NCI-H187 treated with DMSO at 0.1 percent for 48 hours (cell line): ENCODE results near the gene MPC2.
"Not testable (repeated sequence)": the region's sequence is repeated elsewhere in the genome, so short reads cannot be mapped to it uniquely, and the experiment has no call there.

Source experiments
- DNase-seq: peaks from one replicate; lab custom pipeline; 2025; lab: John Stamatoyannopoulos, UW

The MPC2 gene

DNA sequence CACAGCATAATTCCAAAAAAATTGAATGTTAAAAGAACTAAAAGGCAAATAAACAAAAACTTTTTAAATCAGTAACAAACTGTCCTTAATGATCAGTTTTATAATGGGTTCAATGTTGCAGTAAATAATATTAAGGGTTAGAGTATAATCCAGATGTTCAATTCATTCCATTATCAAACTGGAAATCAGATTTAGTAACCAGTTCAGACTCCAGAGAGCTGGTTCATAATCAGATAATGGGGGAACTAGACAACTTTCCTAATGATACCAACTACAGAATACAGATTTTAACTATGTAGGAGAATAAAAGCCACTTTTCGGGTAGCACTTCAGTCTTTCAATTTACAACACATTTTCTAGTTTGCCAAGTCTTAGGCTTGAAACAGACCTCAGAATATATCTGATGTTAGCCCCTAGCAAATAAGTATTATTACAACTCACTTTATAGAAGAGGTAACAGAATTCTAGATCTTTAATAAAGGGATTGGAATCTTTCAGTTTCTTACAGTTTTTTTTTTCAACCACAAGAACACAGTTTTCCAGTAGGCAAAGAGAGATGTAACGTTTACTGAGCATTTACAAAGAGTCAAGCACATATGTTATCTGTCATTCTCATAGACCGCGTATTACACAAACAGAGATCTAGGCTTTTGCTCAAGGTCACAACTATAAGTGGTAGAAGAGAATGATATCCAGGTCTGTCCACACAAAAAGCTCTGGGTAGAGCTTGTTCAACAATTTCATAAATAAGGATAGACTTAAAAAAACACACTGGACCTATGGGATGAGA lies 2.3 kb downstream of the MPC2 start:
- no peak for DNase-seq

DNA sequence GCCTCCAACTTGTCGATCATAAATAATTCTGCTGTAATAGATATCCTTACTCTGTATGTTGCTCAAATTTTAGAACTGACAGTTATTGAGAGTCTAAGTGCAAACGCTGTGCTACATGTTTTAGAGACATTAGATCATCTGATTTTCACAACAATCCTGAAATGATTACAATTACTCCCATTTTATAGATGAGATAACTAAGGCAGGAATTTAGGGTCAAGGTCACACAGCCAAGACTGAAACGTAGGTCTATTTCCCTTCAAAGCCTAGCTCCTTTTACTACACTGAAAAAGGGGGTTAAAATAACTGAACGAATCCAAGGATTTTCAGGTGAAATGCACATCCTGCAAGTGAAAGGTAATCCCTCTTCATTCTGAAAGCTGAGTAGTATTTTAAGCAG lies 3.1 kb downstream of the MPC2 start:
- DNase-seq: no peak

DNA sequence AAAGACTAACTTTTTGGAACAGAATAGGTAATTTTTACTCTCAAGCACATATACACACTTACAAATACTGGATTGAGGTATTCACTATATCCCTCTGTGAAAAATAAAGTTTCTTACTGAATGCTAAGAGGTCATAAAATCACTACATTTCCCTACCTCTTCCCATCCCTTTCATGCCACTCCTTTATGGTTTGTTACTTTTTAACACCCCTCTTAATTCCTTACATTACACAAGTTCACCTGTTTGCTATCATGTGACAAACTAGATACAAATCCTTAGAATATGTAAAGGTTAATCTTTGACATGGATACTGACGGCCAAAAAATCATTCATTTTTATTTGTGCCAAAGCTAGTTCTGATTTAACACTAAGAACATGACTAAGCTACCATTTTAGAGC lies 7.1 kb downstream of the MPC2 start:
- no peak for DNase-seq

DNA sequence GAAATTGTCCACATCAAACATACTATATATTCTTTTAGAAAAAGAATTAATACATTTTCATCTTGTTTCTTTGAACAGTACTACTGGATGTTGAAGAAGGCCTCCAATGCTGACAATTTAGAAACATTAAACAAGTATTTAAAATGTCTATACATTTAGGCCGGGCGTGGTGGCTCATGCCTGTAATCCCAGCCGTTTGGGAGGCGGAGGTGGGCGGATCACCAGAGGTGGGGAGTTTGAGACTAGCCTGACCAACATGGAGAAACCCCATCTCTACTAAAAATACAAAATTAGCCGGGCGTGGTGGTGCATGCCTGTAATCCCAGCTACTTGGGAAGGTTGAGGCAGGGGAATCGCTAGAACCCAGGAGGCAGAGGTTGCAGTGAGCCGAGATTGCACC lies 8.0 kb downstream of the MPC2 start:
- not testable (repeated sequence) for DNase-seq

DNA sequence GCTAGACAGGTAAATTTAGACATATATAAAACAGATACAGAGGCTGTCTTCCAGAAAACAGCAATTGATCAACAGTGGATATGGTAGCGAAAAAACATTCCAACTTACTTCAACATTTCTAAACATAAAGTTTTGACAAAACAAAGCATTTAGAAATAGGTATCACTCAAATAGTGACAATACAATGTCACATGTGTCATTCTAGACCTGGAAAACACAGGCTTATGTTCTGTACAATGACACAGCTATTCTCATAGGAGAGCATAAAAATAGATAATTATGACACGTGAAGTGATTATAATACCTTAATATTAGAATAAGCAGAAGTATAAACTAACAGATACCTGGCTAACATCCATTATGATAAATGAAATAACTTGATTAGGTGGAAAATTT lies 8.4 kb downstream of the MPC2 start:
- no peak for DNase-seq

DNA sequence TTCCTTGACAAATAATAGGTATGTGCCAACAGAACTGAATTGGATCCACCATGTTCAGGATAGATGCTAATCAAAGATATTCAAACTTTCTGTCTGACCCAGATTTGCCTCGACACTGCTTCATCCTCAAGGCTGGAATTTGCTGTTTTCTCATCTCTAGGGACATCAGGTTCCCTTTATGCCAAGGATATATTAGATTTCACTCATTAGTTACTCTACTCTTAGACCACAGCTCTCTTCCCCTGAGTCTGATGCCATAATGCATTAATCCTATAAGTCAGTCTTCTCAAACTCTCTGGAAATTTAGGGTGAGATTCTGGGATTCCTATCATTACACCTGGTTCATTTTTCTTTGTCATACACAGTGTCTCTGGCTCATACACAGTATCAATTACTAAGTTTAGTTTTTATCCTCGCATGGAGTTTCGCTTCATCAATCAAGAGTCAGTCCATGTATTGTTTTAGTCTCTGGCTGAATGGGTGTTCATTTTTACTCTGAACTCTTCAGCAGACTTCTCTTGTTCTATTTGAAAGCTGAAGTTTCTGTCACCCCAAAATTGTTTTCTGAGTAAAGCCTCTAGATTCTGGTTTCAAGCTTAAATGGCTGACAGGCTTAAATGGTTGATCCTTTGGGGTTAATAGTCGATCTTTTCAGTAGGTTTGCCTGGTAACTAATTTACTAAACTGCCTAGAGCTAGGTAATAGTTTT lies 9.7 kb downstream of the MPC2 start:
- DNase-seq: no peak

DNA sequence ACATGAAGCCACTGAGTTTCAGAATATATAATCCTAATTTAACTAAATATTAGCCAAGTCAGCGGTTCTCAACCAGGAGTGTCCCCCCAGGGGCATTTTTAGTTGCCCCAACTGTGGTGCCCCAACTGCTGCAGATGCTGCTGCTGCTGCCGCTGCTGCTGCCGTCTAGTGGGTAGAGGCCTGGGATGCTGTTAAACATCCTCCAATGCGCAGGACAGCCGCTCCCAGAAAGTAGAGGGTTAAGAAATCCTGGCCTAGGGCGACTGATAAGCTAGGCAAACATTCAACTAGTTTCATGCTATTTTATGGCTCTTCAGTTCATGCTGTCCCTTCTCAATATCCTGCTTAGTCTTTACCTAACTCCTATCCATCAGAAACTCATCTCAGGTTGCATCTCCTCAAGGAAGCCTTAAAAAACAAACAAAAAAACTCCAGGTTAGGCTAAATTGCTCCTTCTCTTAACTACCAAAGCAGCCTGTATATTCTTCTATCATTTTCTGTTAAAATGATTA lies 10.3 kb downstream of the MPC2 start:
- no peak for DNase-seq

DNA sequence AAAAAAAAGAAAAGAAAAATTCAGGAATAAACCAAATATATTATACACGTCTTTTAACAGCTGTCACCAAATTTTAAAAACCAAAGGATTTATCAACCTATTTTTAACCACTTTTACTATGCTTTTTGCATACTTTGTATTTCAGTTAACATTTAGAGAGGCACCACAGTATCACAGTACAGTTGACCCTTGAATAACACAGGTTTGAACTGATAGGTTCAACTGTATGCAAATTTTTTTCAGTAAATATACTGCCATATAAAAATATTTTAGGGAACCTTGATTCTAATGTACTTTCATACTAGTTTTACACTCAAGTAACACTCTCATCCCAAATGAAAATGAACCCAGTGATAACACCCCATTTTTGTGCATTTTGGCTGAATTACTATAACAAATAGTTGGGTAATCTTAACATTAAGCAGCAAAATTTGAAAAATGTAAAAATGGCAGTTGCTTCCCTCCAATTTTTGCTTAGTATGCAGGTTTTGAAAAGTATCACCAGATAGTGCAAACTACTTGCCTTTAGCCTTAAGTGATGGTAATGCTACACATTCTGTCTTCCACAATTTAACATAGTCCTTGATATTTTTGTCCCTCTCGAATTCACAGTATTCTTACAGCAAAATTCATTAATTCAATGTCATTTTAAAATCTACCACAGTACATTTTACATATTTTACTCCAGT lies 12.2 kb downstream of the MPC2 start:
- DNase-seq: no peak

DNA sequence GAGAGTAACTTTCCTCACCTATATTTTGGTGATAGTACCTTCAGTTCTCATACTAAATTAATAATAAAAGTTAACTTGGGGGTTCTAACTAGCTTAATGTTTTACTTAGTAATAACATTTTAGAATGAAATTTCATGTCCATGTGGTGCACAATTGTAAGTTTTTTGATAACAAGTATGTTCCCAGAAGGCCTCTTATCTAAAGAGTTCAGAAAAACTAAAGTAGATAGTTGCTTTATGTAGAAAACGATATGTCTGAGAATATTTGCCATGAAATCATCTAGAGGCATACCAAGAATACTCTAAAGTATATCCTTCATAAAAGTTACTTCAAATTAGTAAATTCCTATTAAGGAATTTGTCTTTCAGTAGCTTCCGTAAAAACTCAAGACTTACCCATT lies 12.8 kb downstream of the MPC2 start:
- DNase-seq: no peak

DNA sequence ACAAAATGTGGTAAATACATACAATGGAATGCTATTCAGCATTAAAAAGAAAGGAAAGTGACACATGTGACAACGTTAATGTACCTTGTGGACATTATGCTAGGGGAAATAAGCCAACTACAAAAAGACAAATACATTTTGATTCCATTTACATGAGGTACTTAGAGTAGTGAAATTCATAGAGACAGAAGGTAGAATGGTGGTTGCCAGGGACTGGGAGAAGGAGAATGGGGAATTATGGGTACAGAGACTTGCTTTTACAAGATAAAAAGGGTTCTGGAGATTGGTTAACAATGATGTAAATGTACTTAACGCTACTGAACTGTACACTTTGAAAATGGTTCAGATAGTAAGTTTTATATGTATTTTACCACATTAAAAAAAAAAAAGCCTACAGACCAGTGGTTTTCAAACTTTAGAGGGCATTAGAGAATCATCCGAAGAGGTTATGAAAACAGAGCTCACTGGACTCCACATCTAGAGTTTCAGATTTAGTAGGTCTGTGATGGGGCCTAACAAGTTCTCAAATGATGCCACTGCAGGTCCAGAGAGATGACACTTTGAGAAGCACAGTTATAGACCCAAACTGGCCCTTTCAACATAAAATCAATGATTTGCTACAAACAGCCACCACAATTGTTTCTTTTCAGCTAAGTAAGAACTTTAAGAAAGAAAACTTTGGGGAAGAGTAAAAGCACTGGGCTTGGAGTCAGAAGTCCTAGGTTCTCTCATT lies 13.4 kb downstream of the MPC2 start:
- DNase-seq: no peak

DNA sequence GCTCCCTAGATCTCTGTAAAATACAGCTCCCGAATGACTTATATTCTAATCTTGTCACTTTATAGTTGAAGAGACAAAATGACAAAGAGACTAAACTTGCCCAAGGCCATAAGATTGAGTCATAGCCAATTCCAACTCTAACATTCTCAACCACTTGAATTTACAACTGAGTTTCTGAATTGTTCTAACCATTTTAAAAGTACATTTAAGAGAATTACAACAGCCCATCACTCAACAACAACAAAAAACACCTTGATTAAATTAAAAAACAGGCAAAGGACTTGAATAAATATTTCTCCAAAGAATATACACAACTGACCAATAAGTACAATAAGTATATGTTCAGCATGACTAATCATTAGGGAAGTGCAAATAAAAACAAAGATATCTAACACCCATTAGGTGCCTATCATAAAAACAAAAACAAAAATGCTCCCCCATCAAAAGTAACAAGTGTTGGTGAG lies 14.2 kb downstream of the MPC2 start:
- no peak for DNase-seq

DNA sequence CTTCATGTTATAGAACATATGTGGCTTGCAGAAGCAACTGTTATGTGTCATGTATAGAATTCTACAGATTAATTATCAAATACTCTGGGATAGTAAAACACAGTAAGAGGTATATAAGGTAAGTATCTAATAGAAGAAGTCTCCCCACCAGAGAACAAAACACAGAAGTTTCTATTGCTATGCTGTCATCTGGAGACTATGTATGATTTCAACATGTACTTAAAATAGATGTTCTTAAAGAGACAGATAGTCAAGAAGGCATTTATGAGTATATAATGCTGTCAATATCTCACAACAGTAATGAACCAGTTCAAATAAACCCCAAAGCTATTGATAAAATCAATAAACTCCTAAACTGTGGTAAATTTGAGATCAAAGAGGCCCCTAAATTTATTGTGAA lies 14.8 kb downstream of the MPC2 start:
- DNase-seq: no peak

DNA sequence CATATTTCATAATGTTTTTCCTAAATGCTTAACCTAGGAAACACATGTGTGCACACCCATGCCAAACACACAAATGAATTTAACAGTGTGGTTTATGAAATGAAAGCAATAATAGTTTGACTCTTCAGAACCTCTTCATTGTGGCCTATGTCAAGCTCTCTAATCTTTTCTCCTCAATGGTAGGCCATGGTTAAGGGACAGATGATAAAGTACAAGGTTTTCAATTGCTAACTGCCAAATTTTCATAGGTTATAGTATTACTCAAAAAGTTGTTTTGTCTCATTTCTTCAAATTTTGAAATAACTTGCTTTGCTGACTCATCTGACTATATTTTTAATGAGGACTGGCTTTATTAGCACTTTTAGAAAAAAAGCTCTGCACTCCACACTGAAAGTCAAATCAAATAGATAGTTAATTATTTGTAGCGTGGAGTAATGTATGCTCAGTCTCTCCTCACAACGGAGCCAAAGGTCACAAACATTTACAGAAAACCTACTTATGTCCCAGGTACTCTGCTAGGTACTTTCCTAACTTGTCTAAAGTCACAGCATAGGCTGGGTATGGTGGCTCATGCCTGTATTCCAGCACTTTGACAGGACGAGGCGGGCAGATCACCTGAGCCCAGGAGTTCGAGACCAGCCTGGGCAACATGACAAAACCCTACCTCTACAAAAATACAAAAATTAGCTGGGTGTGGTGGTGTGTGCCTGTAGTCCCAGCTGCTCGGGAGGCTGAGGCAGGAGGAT lies 19.9 kb downstream of the MPC2 start:
- no peak for DNase-seq

DNA sequence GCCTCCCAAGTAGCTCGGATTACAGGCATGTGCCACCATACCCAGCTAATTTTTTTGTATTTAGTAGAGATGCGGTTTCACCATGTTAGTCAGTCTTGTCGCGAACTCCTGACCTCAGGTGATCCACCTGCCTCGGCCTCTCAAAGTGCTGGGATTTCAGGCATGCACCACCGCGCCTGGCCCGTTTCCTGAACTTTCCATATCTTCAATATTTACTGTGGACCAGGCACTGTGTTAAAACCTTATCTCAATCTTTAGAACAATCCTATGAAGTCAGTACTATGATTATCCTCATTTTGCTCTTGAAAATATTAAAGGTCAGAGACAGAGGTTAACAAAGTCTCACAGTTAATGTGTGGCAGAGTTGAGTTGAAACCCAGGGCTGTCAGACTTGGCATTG lies 21.3 kb downstream of the MPC2 start:
- DNase-seq: no peak

DNA sequence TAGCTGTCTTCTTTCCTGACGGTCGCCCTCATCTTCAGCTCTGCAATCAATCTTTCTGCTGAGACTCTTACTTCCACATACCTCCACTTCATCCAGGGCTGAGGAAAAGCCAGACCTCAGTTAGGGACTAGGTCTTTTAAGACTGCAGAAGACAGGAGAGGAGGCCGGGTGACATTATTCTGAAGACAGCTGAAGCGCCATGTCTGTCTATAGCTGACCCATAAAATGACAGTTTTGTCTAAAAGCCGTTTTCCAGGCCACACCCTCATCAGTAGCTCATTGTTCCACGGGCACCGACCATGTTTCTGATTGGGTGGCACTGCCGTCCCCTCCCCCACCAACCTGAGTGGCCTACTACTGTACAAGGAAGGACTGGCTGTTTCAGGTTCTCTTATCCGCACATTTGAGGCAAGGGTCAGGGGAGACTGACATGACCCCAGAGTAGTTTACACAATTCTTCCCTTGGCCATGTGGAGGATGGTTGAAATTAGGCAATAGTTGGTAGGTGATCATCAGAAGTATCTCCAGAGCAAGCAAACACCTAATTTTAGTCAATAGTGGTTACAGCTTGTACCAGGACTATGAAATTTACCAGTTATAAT lies 22.9 kb downstream of the MPC2 start, which contains the start of gene ADCY10:
Gene ADCY10, minus strand, starts transcription at position 240 of the 602 bp plus-strand sequence. CDS start 8,994 bp downstream, outside the sequence.
- DNase-seq: no peak

DNA sequence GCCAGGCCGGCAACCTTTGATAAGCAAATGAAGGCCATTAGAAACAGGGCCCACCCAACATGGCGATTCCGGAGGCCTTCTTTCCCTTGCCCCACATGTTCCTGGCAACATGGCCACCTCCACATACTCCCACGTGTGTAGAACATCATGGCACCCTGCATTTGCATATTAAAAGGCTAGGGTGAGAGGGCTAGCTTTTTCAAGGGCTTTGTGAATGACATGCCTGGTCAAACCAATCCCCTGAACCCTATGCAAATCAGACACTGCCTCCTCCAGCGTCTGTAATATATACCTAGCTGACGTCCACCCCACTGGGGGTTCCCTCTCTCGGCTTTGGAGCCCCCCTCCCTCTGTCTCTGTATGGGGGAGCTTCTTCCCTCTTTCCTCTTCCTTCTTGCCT lies 24.6 kb downstream of the MPC2 start:
- no peak for DNase-seq

DNA sequence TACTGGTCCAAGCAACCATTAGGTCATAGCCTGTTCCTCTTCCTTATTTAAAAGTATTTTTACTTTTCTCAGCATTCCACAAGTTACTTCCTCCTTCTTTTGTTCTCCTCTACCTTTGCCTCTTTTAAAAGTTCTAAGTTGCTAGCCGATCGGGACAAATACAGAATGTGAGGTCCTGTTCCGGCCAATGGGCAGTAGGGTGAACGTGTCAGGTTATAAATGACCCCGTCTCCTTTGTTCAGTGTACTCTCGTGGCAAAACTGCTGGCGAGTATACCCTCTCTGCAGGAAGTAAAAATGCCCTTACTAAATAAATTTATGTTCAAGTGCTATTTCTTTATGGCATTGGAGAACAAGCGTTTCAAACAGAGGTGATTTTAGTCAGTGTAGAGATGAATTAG lies 25.5 kb downstream of the MPC2 start:
- no peak for DNase-seq

DNA sequence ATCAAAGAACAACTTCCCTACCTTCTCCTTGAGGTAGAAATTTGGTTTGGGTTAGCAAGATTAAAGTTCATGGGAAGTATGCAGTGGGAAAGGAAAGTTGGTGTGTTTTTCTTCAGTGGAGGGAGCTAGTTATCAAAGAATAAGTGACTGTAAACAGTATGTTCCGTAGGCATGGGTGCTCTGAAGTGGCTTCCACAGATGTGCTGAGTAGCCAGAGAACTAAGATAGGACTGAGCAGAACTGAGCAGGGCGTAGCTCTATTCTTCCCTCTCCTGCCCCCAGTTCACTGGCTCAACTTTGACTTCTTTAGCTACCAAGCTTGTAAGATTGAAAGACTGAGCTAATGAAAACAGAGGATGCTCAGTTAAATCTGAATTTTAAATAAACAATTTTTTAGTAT lies 26.3 kb downstream of the MPC2 start:
- no peak for DNase-seq

DNA sequence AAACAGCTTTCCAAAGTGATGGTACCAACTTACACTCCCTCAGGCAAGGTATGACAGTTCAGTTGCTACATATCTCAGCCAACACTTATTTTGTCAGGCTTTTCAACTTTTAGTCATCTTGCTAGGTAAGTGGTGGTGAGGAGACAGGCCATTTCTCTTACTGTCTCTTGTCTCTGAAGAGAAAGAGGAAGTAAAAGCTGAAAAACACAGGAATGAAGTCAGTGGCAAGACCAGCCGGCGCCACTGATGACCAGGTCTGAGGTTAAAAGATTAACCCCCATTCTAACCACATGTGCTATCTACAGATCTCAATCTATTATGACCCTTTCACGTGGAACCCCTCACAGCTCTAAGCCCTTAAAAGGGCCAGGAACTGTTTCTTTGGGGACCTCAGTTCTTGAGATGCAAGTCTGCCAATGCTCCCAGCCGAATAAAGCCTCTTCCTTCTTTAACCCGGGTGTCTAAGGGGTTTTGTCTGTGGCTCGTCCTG lies 27.1 kb downstream of the MPC2 start:
- DNase-seq: no peak

DNA sequence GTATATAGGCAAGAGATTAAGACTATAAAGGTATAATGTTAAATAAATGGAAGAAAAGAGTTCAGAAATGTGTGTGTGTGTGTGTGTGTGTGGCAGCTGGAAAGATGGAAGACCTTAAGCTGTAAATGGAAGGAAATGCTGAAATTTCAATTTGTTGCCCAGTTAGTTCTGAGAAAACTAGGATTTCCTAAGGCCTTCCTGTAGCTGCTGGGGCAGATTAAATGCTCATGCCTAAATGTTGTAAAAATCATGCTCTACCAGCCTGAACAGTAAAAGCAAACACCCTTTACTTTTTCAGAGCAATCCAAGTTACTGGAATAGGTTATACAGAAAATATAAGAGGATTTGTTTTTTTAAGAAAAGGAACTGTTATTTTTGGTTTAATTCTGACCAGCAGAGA lies 31.2 kb downstream of the MPC2 start:
- DNase-seq: no peak

DNA sequence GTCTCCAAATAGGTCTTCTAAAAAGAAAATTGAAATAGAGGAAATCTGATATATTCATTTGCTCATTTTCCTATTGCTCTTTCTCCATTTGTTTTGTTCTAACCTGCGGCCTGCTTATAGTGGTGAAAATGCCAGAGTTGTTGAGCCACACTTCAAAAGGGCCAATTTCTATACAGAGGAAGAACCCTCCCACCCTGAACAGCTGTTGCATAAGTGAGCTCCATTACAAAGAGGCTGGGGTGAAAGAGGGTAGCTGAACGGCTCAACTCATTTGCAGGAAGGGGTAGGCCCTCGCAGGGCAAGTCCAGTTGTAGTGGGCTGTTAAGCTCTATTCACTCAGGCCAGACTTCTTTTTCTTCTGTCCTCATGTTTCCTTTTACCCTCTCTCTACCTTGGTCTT lies 31.7 kb downstream of the MPC2 start:
- peak; percentile 46 for DNase-seq
